HepG2 (cell line): ENCODE data around the gene SLC2A2. TPM values are rescaled to one million over a fixed set of nuclear protein-coding genes. Genes with fewer than 3 reads are reported as not detected.

Source experiments
- BHLHE40 ChIP-seq: IDR thresholded peaks from 2 replicates; pipeline ENCODE4 v1.6.1; 2011; ENCODE audit warnings: low read length, improper control_type of control experiment
- CEBPB ChIP-seq: IDR thresholded peaks from 2 replicates; pipeline ENCODE4 v1.6.1; 2011; ENCODE audit warnings: low read depth, low read length, improper control_type of control experiment, borderline replicate concordance
- HNF4A ChIP-seq: sonication (generic); formaldehyde crosslinking; IDR thresholded peaks from 2 replicates; pipeline ENCODE4 v1.4.0; 2020; ENCODE audit warnings: missing genetic modification reagents
- KMT2A ChIP-seq: sonication (generic); formaldehyde crosslinking; IDR thresholded peaks from 2 replicates; pipeline ENCODE4 v1.4.0; 2020; ENCODE audit warnings: missing genetic modification reagents
- NFYC ChIP-seq: IDR thresholded peaks from 2 replicates; pipeline ENCODE4 v1.6.1; 2016; ENCODE audit warnings: missing genetic modification reagents, missing compliant biosample characterization
- PHF8 ChIP-seq: sonication (generic); formaldehyde crosslinking; IDR thresholded peaks from 2 replicates; pipeline ENCODE4 v1.5.0; 2020; ENCODE audit warnings: missing genetic modification reagents
- RBM39 ChIP-seq: fragments of 200-400 bp; formaldehyde crosslinking; IDR thresholded peaks from one replicate; pipeline ENCODE4 v1.6.1; 2018; ENCODE audit warnings: antibody characterized with exemption, mild to moderate bottlenecking, low read depth, low read length; ENCODE audit not compliant: poor library complexity, severe bottlenecking
- RXRA ChIP-seq: sonication (generic); formaldehyde crosslinking; IDR thresholded peaks from 2 replicates; pipeline ENCODE4 v1.5.1; 2020; ENCODE audit warnings: missing genetic modification reagents
- YEATS4 ChIP-seq: sonication (generic); formaldehyde crosslinking; IDR thresholded peaks from 2 replicates; pipeline ENCODE4 v1.4.0; 2020; ENCODE audit warnings: missing genetic modification reagents, borderline replicate concordance
- ZBTB7B ChIP-seq: sonication (generic); formaldehyde crosslinking; IDR thresholded peaks from 2 replicates; pipeline ENCODE4 v1.4.0; 2020; ENCODE audit warnings: missing genetic modification reagents
- ZFP41 ChIP-seq: sonication (generic); formaldehyde crosslinking; IDR thresholded peaks from 2 replicates; pipeline ENCODE4 v1.4.0; 2020; ENCODE audit warnings: mild to moderate bottlenecking, missing genetic modification reagents, borderline replicate concordance
- ZNF101 ChIP-seq: sonication (generic); formaldehyde crosslinking; IDR thresholded peaks from 2 replicates; pipeline ENCODE4 v1.4.0; 2020; ENCODE audit warnings: mild to moderate bottlenecking, low read depth, missing genetic modification reagents, borderline replicate concordance
- ZNF253 ChIP-seq: sonication (generic); formaldehyde crosslinking; IDR thresholded peaks from 2 replicates; pipeline ENCODE4 v1.8.0; 2022; ENCODE audit warnings: mild to moderate bottlenecking, missing genetic modification reagents, borderline replicate concordance
- ZNF3 ChIP-seq: IDR thresholded peaks from 2 replicates; pipeline ENCODE4 v1.7.0; 2017; ENCODE audit warnings: inconsistent platforms
- ZNF776 ChIP-seq: sonication (generic); formaldehyde crosslinking; IDR thresholded peaks from 2 replicates; pipeline ENCODE4 v1.4.0; 2020; ENCODE audit warnings: mild to moderate bottlenecking, missing genetic modification reagents
- polyA plus RNA-seq, 8 experiments: library from polyadenylated mRNA; depleted of rRNA in 3 of 8; stranded (reverse) in 7 of 8; unstranded in 1 of 8; fragments of >200 nt; fragmentation: Illumina TruSeq in 4 of 8; extraction: Trizol in 4 of 8; gene quantifications; 2 replicates each; pipeline versions ENCODE4 v1.2.1 to v1.2.3, GENCODE V29; 2011 to 2016; ENCODE audit warnings: low read depth in 4 of 8, missing spikeins in 1 of 8, mixed read lengths in 1 of 8; ENCODE audit not compliant: insufficient read depth in 1 of 8
- total RNA-seq, 5 experiments: library from RNA; depleted of rRNA; stranded (reverse); fragments of >200 nt; fragmentation: Illumina TruSeq; extraction: Trizol; gene quantifications; 2 replicates each; pipeline ENCODE4 v1.2.3, GENCODE V29; 2016; ENCODE audit warnings: low read depth in 1 of 5
- TF ChIP-seq, protein P1 (sequence below): sonication (generic); formaldehyde crosslinking; IDR thresholded peaks from 2 replicates; pipeline ENCODE4 v1.4.0; 2020; ENCODE audit warnings: missing genetic modification reagents
- TF ChIP-seq, protein P2 (sequence below): sonication (generic); formaldehyde crosslinking; IDR thresholded peaks from 2 replicates; pipeline ENCODE4 v1.4.0; 2020; ENCODE audit warnings: low read depth, missing genetic modification reagents
- TF ChIP-seq, protein P3 (sequence below): sonication (generic); formaldehyde crosslinking; IDR thresholded peaks from 2 replicates; pipeline ENCODE4 v1.4.0; 2020; ENCODE audit warnings: missing genetic modification reagents, mild to moderate bottlenecking, borderline replicate concordance
- TF ChIP-seq, protein P4 (sequence below): IDR thresholded peaks from 2 replicates; pipeline ENCODE4 v1.6.1; 2016; ENCODE audit warnings: mild to moderate bottlenecking, missing biosample characterization, missing genetic modification reagents
- TF ChIP-seq, protein P5 (sequence below): IDR thresholded peaks from 2 replicates; pipeline ENCODE4 v1.6.1; 2018; ENCODE audit warnings: missing genetic modification reagents

Gene SLC2A2
- total and polyA plus RNA-seq, 2 of the 13 experiments (the other 11 are each of a cell fraction or from before 2014, with no cell fraction given), result 19.5 to 23.2 TPM

GRCh38 chr3:171028025-171028778 is 1.7 kb upstream of the SLC2A2 start (continued):
- TF ChIP-seq ZNF776 (CRISPR knock-in tag) (no peak), HNF4A (CRISPR knock-in tag) (peak; percentile 3), RBM39 (peak; percentile 45), KMT2A (peak; percentile 46; the same call in 1 of the 2 replicates), CEBPB (no peak), BHLHE40 (no peak), ZFP41 (no peak), ZNF101 (no peak), ZBTB7B (0 out of 2 replicates have a peak, but pooled peaks have one; percentile 25), ZNF3 (CRISPR knock-in tag) (no peak), NFYC (CRISPR knock-in tag) (peak; percentile 59), PHF8 (CRISPR knock-in tag) (0 out of 2 replicates have a peak, but pooled peaks have one; percentile 31), ZNF253 (CRISPR knock-in tag) (no peak), YEATS4 (CRISPR knock-in tag) (peak; percentile 47; the same call in 1 of the 2 replicates), RXRA (CRISPR knock-in tag) (0 out of 2 replicates have a peak, but pooled peaks have one; percentile 20)
- TF ChIP-seq, protein P1, sequence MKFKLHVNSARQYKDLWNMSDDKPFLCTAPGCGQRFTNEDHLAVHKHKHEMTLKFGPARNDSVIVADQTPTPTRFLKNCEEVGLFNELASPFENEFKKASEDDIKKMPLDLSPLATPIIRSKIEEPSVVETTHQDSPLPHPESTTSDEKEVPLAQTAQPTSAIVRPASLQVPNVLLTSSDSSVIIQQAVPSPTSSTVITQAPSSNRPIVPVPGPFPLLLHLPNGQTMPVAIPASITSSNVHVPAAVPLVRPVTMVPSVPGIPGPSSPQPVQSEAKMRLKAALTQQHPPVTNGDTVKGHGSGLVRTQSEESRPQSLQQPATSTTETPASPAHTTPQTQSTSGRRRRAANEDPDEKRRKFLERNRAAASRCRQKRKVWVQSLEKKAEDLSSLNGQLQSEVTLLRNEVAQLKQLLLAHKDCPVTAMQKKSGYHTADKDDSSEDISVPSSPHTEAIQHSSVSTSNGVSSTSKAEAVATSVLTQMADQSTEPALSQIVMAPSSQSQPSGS (CRISPR knock-in tag), result no peak
- TF ChIP-seq, protein P2, sequence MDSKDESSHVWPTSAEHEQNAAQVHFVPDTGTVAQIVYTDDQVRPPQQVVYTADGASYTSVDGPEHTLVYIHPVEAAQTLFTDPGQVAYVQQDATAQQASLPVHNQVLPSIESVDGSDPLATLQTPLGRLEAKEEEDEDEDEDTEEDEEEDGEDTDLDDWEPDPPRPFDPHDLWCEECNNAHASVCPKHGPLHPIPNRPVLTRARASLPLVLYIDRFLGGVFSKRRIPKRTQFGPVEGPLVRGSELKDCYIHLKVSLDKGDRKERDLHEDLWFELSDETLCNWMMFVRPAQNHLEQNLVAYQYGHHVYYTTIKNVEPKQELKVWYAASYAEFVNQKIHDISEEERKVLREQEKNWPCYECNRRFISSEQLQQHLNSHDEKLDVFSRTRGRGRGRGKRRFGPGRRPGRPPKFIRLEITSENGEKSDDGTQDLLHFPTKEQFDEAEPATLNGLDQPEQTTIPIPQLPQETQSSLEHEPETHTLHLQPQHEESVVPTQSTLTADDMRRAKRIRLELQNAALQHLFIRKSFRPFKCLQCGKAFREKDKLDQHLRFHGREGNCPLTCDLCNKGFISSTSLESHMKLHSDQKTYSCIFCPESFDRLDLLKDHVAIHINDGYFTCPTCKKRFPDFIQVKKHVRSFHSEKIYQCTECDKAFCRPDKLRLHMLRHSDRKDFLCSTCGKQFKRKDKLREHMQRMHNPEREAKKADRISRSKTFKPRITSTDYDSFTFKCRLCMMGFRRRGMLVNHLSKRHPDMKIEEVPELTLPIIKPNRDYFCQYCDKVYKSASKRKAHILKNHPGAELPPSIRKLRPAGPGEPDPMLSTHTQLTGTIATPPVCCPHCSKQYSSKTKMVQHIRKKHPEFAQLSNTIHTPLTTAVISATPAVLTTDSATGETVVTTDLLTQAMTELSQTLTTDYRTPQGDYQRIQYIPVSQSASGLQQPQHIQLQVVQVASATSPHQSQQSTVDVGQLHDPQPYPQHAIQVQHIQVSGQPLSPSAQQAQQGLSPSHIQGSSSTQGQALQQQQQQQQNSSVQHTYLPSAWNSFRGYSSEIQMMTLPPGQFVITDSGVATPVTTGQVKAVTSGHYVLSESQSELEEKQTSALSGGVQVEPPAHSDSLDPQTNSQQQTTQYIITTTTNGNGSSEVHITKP (CRISPR knock-in tag), result no peak
- TF ChIP-seq, protein P3, sequence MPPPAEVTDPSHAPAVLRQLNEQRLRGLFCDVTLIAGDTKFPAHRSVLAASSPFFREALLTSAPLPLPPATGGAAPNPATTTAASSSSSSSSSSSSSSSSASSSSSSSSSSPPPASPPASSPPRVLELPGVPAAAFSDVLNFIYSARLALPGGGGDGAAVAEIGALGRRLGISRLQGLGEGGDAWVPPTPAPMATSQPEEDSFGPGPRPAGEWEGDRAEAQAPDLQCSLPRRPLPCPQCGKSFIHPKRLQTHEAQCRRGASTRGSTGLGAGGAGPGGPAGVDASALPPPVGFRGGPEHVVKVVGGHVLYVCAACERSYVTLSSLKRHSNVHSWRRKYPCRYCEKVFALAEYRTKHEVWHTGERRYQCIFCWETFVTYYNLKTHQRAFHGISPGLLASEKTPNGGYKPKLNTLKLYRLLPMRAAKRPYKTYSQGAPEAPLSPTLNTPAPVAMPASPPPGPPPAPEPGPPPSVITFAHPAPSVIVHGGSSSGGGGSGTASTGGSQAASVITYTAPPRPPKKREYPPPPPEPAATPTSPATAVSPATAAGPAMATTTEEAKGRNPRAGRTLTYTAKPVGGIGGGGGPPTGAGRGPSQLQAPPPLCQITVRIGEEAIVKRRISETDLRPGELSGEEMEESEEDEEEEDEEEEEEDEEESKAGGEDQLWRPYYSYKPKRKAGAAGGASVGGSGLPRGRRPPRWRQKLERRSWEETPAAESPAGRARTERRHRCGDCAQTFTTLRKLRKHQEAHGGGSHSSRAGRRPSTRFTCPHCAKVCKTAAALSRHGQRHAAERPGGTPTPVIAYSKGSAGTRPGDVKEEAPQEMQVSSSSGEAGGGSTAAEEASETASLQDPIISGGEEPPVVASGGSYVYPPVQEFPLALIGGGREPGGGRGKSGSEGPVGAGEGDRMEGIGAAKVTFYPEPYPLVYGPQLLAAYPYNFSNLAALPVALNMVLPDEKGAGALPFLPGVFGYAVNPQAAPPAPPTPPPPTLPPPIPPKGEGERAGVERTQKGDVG (CRISPR knock-in tag), result peak; percentile 73; the same call in 1 of the 2 replicates
- TF ChIP-seq, protein P4, sequence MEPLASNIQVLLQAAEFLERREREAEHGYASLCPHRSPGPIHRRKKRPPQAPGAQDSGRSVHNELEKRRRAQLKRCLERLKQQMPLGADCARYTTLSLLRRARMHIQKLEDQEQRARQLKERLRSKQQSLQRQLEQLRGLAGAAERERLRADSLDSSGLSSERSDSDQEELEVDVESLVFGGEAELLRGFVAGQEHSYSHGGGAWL (CRISPR knock-in tag), result no peak
- TF ChIP-seq, protein P5, sequence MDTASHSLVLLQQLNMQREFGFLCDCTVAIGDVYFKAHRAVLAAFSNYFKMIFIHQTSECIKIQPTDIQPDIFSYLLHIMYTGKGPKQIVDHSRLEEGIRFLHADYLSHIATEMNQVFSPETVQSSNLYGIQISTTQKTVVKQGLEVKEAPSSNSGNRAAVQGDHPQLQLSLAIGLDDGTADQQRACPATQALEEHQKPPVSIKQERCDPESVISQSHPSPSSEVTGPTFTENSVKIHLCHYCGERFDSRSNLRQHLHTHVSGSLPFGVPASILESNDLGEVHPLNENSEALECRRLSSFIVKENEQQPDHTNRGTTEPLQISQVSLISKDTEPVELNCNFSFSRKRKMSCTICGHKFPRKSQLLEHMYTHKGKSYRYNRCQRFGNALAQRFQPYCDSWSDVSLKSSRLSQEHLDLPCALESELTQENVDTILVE (CRISPR knock-in tag), result no peak
